Activated CD4-positive, alpha-beta T cell treated with anti-CD3 and anti-CD28 coated beads, Interleukin-2, amount 10 ng/mL, durations not matched to agents 24 days and 14 days (primary cell): ENCODE measurements around the gene RFC1. TPM values are rescaled to one million over a fixed set of nuclear protein-coding genes. Genes with fewer than 3 reads are reported as not detected.
A peak's percentile ranks its signal among the peaks of the same experiment; 100 is the strongest.
"Not testable (repeated sequence)": the region's sequence is repeated elsewhere in the genome, so short reads cannot be mapped to it uniquely, and the experiment has no call there.

Experiments used
- DNase-seq: peaks from one replicate; pipeline ENCODE4 v3.0.0; 2022
- H3K27ac Mint-ChIP-seq: one replicate; pipeline ENCODE4 v1.8.0; 2022; ENCODE audit warnings: mild to moderate bottlenecking, mixed read lengths
- H3K27me3 Mint-ChIP-seq: one replicate; pipeline ENCODE4 v1.8.0; 2022; ENCODE audit warnings: mixed read lengths
- H3K36me3 Mint-ChIP-seq: one replicate; pipeline ENCODE4 v1.8.0; 2022; ENCODE audit warnings: low read depth, mild to moderate bottlenecking, mixed read lengths
- H3K4me1 Mint-ChIP-seq: one replicate; pipeline ENCODE4 v1.8.0; 2021; ENCODE audit warnings: mixed read lengths
- H3K4me3 Mint-ChIP-seq: one replicate; pipeline ENCODE4 v1.8.0; 2022; ENCODE audit warnings: mild to moderate bottlenecking, moderate library complexity, mixed read lengths
- H3K9me3 Mint-ChIP-seq: one replicate; pipeline ENCODE4 v1.8.0; 2021; ENCODE audit warnings: mixed read lengths
- intact Hi-C: fragments of 100-400 bp; cut with micrococcal nuclease; formaldehyde crosslinking; loops from one replicate; pipeline ENCODE4 v1.15.1; 2023
- total RNA-seq: library from RNA; stranded (reverse); gene quantifications from 2 replicates; pipeline ENCODE4 v1.2.3, GENCODE V29; 2022

The RFC1 gene
- total RNA-seq, 1 donor from 2014 or later = 83.0 TPM

DNA sequence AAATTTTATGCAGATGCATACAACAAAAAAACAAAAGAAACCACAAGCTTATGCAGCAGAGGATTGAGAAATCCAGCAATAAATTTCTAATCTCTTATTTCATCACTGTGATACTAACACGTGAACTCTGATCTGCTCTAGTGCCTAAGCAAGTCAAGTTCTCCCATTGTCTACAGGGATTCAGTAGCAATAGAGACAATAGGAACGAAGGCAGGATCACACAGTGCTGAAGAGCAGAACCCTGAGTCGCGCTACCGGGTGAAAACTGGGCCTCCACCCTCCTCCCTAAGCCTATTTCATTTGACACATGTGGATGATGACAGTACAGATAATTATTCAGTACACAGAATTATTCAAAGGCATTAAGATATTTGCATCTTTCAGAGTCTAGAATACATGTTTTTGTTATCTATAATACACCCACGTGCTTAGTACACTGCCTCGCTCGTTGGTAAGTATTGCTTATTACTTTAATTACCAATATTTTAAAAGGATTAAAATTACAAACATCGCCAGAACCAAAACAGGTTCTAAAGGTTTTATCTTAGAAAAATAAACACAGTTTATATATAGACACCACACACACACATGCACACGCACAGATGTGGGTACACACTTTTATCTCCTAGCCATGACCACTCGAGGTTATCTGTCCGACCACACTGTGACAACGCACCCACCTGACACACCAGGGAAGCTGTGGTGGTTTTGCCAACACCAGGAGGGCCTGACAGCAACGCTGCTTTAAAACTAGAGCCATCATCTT, 60.1 kb downstream of the RFC1 start:
- no peaks in the 10 kb centered on the region for H3K27me3 Mint-ChIP-seq
- no peak for DNase-seq
- no peak overlapping the region for H3K4me3 Mint-ChIP-seq
- no peaks in the 10 kb centered on the region for H3K9me3 Mint-ChIP-seq
- peaks cover 52% of the 10 kb centered on the region for H3K36me3 Mint-ChIP-seq
- intact Hi-C loops = loop anchor here (10.0 kb wide), 1 partner anchor 59 kb away; the partner anchor contains the start of gene RFC1
- H3K27ac Mint-ChIP-seq = peak overlapping the region; percentile 8
- H3K4me1 Mint-ChIP-seq = peaks cover 10% of the 10 kb centered on the region

DNA sequence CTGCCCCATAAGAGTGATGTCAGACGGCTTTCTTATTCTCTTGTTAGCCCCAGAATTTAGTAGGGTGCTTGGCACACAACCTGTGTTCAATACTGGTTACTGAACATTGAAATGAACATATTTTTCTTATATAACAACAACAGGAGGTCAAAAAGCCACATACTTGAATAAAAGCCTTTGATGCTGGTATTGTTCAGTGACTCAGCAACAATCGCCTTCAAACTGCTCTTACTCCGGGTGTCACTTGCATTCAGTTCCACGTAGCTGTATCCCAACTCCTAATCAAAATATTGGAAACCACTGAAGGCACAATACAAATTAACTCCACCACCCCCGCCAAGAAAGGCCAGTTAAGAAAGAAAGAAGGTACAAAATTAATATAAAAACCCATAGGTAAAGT, 61.5 kb downstream of the RFC1 start:
- no peaks in the 10 kb centered on the region for H3K9me3 Mint-ChIP-seq
- no peak overlapping the region for H3K4me3 Mint-ChIP-seq
- no peaks in the 10 kb centered on the region for H3K27me3 Mint-ChIP-seq
- no peak for DNase-seq
- intact Hi-C loops = loop anchor here (10.0 kb wide), 1 partner anchor 60 kb away; the partner anchor contains the start of gene RFC1
- no peak overlapping the region for H3K27ac Mint-ChIP-seq
- peaks cover 10% of the 10 kb centered on the region for H3K4me1 Mint-ChIP-seq
- peaks cover 60% of the 10 kb centered on the region for H3K36me3 Mint-ChIP-seq

DNA sequence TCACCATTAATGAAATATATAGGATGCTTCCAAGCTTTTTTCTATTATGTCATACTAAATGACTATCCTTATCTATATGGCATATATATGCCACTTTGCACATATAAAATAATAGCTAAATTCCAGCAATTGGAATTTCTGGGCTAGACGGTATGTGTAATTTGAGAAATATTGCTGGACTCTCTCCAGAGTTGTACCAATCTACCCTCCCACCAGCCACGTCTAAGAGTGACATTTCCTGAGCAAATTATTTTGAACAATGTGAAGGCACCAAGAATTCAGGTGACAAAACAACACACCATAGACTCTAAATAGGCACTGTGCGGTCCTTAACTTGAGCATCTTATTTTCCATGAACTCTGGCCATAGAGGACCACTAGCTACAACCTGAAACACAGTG, 62.3 kb downstream of the RFC1 start:
- DNase-seq = no peak
- Mint-ChIP-seq H3K4me3 (no peak overlapping the region), H3K27me3 (no peaks in the 10 kb centered on the region), H3K27ac (no peak overlapping the region), H3K36me3 (peaks cover 63% of the 10 kb centered on the region), H3K4me1 (peaks cover 10% of the 10 kb centered on the region), H3K9me3 (no peaks in the 10 kb centered on the region)
- intact Hi-C loops = loop anchor here (10.0 kb wide), 1 partner anchor 61 kb away; the partner anchor contains the start of gene RFC1

DNA sequence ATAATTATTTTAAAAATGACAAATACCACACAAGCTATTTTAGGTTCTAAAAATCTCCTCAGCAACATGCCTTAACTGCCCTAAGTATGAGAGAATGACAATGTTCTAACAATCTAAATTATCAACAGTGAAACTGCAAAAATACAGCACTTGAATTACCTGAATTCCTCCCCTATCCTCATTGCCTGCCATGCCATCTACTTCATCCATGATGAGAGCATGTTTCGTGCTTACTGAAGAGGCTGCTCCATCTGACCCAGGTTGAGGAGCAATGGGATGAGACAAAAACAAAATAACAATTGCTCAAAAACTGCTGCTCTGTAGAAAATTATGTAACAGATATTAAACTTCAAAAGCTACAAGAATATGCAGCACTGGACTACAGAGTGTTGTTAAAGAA, 63.3 kb downstream of the RFC1 start:
- Mint-ChIP-seq H3K4me3 (no peak overlapping the region), H3K36me3 (peaks cover 62% of the 10 kb centered on the region), H3K9me3 (no peaks in the 10 kb centered on the region), H3K27me3 (no peaks in the 10 kb centered on the region), H3K4me1 (peaks cover 10% of the 10 kb centered on the region), H3K27ac (peak overlapping the region; percentile 10)
- no peak for DNase-seq
- intact Hi-C loops = loop anchor here (10.0 kb wide), 1 partner anchor 62 kb away; the partner anchor contains the start of gene RFC1

DNA sequence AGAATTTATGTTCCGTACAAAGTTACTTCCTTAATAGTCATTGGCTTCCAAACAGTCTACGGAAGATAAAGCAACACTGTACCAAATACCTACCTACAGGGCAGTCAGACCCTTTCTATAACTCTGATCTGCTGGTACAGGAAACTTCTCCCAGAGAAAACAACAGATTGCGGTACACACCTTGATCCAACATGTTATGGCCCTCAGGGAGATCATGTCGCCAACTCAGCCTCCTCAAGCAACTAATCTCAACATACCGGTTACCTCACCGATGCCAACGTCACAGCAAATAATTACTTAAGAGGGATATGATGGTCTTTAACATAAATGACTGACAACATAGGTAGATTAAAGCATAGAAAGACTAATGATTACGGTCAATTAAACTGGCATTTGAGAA, 70.4 kb downstream of the RFC1 start:
- Mint-ChIP-seq H3K4me1 (peaks cover 2% of the 10 kb centered on the region), H3K27ac (no peak overlapping the region), H3K9me3 (no peaks in the 10 kb centered on the region), H3K4me3 (no peak overlapping the region), H3K27me3 (no peaks in the 10 kb centered on the region), H3K36me3 (peaks cover 70% of the 10 kb centered on the region)
- intact Hi-C loops = no loop called here
- no peak for DNase-seq

DNA sequence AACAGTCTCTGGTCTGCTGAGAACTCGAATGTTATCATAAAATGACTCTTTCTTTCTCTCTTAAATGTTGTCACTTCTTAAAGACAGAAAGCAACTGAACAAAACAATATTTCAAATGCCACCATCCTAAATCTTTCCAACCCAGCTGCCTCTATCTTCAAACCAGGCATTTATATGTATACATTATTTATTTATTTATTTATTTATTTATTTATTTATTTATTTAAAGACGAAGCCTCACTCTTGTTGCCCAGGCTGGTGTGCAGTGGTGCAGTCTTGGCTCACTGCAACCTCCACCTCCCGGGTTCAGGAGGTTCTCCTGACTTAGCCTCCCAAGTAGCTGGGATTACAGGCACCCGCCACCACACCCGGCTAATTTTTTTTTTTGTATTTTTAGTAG, 73.7 kb downstream of the RFC1 start:
- H3K27me3 Mint-ChIP-seq, H3K4me3 Mint-ChIP-seq, H3K9me3 Mint-ChIP-seq, intact Hi-C loops, H3K4me1 Mint-ChIP-seq, DNase-seq, H3K27ac Mint-ChIP-seq: not testable (repeated sequence)
- peaks cover 66% of the 10 kb centered on the region for H3K36me3 Mint-ChIP-seq

DNA sequence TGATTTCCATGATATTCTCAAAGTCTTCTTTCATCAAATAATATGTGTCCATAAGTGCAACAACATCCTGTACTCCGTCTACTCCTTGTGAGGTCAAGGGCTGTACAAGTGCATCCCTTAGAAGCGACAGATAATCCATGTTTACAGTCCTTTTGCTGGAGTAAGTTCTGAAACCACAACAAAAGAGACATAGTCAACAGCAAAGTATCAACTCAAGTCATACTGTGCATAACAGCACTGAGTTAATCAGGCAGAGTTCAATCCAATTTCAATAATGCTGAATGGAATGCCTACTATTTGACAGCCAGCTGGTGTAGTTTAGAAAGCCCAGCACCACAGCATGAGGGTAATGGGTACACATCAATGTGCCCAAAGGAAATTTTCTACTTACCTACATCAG, 74.5 kb downstream of the RFC1 start:
- Mint-ChIP-seq H3K4me1 (peaks cover 7% of the 10 kb centered on the region), H3K27ac (no peak overlapping the region), H3K4me3 (no peak overlapping the region), H3K9me3 (no peaks in the 10 kb centered on the region), H3K36me3 (peaks cover 72% of the 10 kb centered on the region), H3K27me3 (no peaks in the 10 kb centered on the region)
- intact Hi-C loops = no loop called here
- no peak for DNase-seq

DNA sequence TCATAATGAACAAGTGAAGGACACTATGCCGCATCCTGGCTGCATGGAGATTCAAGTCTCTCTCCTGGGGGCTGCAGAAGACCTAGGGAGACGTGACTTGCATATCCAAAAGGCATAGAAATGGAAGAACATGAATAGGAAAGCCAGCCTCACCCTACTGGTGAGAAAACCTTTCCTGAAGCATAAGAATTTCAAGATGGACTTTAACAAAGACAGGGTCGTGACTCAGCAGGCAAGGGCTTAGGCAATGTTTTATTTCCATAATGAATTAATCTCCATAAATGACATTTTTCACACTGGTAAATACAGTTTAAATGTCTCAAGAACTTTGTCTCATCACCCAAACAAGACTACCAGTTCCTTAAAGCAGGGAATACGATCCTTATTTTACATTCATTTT, 78.9 kb downstream of the RFC1 start:
- no peak for DNase-seq
- H3K4me3 Mint-ChIP-seq = no peak overlapping the region

DNA sequence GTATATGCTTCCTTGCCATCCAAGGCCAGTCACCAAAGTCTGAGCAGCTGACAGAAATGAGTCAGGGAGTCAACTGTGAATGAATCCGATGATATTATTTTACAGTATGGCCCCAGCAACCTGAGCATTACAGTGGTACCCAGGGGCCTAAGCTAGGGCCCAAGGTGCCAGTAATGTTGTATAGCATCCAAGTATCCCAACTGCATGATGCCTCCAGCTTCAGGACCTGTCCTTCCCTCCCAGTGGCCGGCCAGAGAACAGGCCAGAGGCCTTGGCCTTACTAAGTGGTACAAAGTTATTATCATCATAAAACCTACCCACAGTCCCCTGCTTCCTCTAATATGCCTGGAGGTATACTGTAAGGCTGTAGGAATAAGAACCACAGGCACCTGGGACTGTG, 79.9 kb downstream of the RFC1 start:
- no peak overlapping the region for H3K27ac Mint-ChIP-seq
- intact Hi-C loops = no loop called here
- no peak overlapping the region for H3K4me3 Mint-ChIP-seq
- H3K27me3 Mint-ChIP-seq = no peaks in the 10 kb centered on the region
- H3K4me1 Mint-ChIP-seq = peaks cover 5% of the 10 kb centered on the region
- no peak for DNase-seq
- peaks cover 62% of the 10 kb centered on the region for H3K36me3 Mint-ChIP-seq
- no peaks in the 10 kb centered on the region for H3K9me3 Mint-ChIP-seq

More for the DNA sequence above, 78.9 kb downstream of the RFC1 start:
- intact Hi-C loops = no loop called here
- H3K36me3 Mint-ChIP-seq = peaks cover 70% of the 10 kb centered on the region
- no peak overlapping the region for H3K27ac Mint-ChIP-seq
- H3K4me1 Mint-ChIP-seq = peaks cover 7% of the 10 kb centered on the region
- no peaks in the 10 kb centered on the region for H3K27me3 Mint-ChIP-seq
- no peaks in the 10 kb centered on the region for H3K9me3 Mint-ChIP-seq

DNA sequence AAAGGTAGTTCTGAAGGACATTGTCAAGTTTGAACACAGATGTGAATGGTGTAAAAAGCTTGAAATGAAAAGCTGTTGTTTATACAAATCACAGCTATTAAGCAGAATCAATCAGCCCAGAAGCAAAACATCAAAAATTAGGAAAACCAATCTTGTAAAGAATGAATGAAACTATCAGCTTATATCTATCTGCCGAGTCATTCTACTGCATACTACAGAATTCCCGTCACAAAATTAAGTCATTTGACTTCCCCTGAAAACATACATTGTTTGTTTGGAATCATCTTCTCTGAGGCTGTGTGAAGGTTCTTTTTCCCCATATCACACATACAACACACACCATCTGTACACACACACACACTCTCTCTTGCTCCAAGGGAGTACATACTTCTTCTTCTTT, 80.3 kb downstream of the RFC1 start:
- no peaks in the 10 kb centered on the region for H3K9me3 Mint-ChIP-seq

DNA sequence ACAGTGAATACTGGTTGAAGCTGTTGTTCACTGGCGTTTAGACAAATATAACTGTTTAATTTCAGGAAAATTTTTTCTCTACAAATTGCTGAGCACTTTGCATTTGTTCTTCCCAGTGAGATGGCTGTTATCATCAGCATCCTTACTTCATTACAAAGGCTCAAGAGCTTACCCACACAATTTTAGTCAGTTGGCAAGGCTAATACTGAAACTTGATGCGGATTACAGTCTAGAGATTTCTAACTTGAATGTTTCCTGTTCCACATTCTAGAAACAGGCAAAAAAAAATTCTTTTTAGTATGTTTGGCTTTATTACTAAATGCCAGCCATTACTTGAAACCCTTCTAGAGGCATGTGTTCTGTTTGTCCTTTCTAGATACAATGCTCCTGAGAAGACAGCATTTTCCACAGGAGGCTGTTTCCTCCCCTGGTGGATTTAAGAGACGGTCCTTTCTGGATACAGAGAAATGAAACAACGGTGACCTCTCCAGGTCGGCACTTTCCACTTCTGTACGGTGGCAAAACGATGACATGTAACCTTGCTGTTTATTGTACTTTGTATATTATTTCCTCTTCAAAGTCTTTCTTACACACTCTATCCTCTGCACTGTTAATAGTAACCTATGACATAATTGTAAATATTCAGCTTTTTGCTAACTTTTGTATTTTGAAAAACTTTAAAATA, 80.9 kb downstream of the RFC1 start:
- Mint-ChIP-seq H3K9me3 (no peaks in the 10 kb centered on the region), H3K27ac (no peak overlapping the region), H3K4me3 (no peak overlapping the region), H3K27me3 (no peaks in the 10 kb centered on the region), H3K4me1 (peaks cover 5% of the 10 kb centered on the region), H3K36me3 (peaks cover 55% of the 10 kb centered on the region)
- no peak for DNase-seq
- intact Hi-C loops = no loop called here

More for the DNA sequence above, 80.3 kb downstream of the RFC1 start:
- Mint-ChIP-seq H3K36me3 (peaks cover 58% of the 10 kb centered on the region), H3K4me1 (peaks cover 5% of the 10 kb centered on the region), H3K27ac (no peak overlapping the region), H3K27me3 (no peaks in the 10 kb centered on the region), H3K4me3 (no peak overlapping the region)
- DNase-seq = no peak
- intact Hi-C loops = no loop called here

DNA sequence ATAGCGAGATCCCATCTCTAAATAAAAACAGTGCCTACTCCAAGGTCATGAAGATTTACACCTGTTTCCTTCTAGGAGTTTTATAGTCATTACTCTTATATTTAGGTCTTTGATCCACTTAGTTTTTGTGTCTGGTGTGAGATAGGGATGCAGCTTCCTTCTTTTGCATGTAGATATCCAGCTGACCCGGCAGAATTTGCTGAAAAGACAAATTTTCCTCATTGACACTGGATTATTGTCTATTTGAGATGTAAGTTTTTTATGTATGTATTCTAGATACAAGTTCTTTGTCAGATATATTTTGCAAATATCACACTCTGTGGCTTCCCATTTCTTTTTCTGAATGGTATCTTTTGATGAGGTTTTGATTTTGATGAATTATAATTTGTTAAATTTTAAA, 85.4 kb downstream of the RFC1 start:
- H3K36me3 Mint-ChIP-seq = peaks cover 23% of the 10 kb centered on the region
- H3K27ac Mint-ChIP-seq = no peak overlapping the region
- no peak for DNase-seq
- H3K27me3 Mint-ChIP-seq = no peaks in the 10 kb centered on the region
- H3K4me1 Mint-ChIP-seq = no peaks in the 10 kb centered on the region
- intact Hi-C loops = no loop called here
- H3K9me3 Mint-ChIP-seq = no peaks in the 10 kb centered on the region
- H3K4me3 Mint-ChIP-seq = no peak overlapping the region

DNA sequence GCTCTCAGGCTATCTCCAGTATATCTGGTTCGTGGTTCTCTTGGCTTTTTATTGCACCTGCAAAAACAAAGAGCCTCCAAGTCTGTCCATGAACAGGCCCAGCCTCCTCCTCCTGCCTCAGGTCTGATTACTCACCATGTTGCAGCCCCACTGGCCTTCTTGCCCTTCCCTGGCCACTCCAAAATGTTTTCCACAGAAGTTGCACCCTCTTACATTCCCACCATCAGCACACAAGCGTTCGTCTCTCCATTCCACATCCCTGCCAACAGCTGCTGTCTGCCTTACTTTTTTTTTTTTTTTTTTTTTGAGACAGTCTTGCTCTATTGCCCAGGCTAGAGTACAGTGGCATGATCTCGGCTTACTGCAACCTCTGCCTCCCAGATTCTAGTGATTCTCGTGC, 86.7 kb downstream of the RFC1 start:
- Mint-ChIP-seq H3K9me3 (no peaks in the 10 kb centered on the region), H3K36me3 (peaks cover 14% of the 10 kb centered on the region), H3K27me3 (no peaks in the 10 kb centered on the region), H3K4me1 (no peaks in the 10 kb centered on the region), H3K4me3 (no peak overlapping the region), H3K27ac (no peak overlapping the region)
- intact Hi-C loops = no loop called here
- DNase-seq = no peak

DNA sequence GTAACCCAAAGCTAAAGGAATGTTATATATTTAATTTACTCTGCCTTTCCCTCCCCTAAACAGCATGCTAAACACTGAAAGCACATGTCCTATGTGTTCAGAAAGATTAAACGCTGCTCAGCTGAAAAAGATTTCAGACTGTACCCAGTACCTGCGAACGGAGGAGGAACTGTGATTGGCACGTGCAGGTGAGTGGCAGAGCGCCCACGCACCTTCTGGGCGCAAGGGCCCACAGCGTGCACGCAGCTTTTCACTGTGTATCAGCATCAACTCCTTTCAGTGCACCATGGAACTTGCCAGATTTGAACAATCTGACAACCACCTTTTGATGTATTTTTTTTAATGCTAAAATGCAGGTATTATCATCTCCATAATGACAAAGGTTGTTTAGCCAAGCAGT, 87.7 kb downstream of the RFC1 start:
- intact Hi-C loops = no loop called here
- DNase-seq = no peak
- H3K9me3 Mint-ChIP-seq = no peaks in the 10 kb centered on the region
- no peaks in the 10 kb centered on the region for H3K4me1 Mint-ChIP-seq
- H3K27ac Mint-ChIP-seq = no peak overlapping the region
- peaks cover 8% of the 10 kb centered on the region for H3K36me3 Mint-ChIP-seq
- no peak overlapping the region for H3K4me3 Mint-ChIP-seq
- H3K27me3 Mint-ChIP-seq = no peaks in the 10 kb centered on the region
